Ecto neural progenitor cell (in vitro differentiated cells): Measurements from ENCODE around the gene SPDEF.

Experiments used
- DNase-seq: peaks from one replicate; pipeline ENCODE4 v3.0.0-alpha.2; 2018; ENCODE audit warnings: low spot score

Gene SPDEF

DNA sequence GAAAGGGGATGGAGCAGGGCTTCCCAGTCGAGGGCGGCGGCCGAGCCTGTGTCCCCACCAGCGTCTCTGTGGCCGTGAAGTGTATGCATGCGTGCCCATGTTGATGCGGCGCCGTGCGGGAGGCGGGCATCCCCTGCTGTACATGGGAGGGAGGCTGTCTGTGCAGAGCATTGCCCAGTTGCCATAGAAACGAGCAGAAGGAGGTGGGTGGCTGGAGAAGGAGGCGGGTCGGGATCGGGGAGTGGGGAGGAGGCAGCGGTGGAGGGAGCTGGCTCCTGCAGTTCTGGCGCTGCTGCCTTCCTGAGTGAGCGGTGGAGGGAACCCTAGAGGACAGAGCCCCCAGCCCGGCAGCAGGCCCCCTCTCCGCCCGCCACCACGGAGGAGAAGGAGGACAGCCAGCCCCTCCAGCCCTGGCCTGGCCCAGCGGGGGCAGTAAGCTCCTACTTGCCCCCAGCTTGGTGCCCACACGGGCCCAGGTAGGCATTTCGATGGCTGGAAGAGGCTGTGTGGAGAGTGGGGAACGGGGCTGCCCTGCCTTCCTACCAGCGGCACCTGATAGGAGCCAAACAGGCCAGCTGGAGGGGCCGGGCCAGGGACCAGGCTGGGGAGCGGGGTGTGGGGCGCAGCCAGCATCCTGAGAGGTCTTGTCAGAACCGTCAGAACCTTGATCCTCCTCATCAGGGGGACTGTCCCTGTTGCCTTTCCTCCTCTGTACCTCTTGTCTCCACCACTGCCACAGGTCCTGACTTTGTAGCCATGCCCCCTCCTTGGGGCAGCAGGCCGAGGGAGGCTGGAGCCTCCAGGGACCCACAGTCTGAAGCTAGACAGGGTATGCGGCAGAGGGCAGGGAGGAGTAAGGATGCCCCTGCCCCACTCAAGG lies 41.3 kb downstream of the SPDEF start:
- peak; percentile 83 for DNase-seq

DNA sequence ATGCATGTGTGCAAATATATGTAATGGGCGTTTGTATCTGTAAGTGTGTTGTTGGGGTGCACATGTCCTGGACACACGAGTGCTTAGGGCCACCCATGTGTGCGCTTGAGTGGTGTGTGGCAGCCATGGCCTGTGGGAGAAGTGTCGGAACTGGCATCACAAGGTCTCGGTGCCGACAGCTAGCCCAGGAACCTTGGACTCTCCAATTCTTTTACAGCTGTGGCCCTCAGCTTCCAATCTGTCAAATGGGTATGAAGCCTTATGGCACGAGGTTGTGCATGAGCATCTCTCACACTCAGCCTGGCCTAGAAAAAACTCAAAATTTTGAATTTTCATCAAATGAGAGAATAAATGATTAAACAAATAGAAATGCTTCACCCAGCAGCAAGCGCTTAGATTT lies 42.0 kb downstream of the SPDEF start:
- peak; percentile 38 for DNase-seq

GRCh38 chr6:34513646-34514045 lies 42.5 kb downstream of the SPDEF start:
- peak; percentile 63 for DNase-seq

- no peak for DNase-seq
Measured at GRCh38 chr6:34512738-34513115, 43.4 kb downstream of the SPDEF start.

DNA sequence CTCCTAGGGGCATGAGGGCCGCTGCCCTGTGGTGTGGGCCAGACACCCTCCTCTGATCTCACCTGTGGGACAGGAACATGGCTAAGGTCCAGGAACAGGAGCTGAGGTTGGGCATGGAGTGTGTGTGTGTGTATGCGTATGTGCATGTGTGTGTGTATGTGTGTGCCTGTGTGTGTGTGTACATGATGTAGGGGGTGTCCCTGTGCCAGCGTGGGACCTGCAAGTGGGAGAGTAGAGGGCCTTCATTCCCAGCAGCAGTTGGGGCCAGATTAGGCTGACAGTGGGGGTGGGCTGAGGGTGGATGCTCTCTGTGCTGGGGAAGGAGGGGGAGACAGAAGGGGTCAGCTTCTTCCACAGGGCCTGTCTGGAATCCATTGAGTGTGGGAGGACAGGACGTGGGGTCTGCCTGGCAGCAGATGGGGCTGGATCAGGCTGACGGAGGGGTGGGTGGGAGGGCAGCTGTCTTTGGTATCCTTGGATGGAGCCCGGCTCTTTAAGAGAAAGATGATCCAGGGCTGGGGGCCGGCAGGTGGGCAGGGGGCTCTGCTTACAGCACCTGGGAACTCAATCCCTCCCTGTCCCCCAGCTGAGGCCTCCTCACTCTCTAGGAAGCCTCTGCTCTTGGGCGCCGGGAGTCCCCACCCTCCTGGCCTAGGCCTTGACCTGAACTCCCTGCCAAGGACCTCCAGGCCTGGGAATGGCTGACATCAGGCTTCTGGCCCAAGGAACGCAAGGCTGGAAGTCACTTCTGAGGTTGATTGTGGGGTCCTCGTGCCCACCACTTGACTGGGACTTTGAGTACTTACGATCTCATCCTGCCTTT lies 44.0 kb downstream of the SPDEF start:
- peak; percentile 39 for DNase-seq

- no peak for DNase-seq
Measured at GRCh38 chr6:34511214-34511914, 44.8 kb downstream of the SPDEF start.

DNA sequence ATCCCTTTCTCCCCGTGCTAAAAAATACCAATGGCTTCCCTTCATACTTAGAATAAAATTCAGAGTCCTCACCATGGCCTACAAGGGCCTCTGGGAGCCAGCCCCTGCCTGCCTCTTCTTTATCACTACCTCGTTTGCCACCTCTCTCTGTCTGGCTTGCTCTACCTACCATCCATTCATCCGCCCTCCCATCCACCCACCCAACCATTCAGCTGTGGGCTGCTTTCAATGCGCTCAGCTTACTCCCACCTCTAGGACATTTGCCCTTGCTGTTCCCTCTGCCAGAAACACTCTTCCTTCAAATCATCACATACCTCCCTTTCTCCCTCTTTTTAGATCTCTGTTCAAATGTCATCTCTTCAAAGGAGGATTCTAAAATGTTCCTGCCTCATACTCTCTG lies 45.8 kb downstream of the SPDEF start:
- no peak for DNase-seq

DNA sequence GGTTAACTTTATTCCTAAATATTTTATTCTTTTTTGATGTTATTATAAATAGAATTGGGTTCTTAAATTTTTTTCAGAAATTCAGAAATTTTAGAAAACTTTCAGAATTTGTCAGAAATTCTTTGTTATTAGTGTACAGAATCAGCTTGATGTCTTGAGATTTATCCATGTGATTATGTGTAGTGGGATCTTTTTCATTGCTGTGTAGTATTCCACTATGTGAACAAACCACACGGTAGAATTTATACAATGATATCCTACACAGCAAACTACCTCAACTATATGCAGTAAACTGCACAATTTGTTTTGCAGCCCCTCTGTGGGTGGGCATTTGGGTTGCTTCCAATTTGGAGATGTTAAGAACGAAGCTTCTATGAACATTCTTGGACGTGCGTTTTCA lies 46.3 kb downstream of the SPDEF start:
- DNase-seq, result no peak

- no peak for DNase-seq
Measured at GRCh38 chr6:34508425-34508824, 47.7 kb downstream of the SPDEF start.

GRCh38 chr6:34506718-34507117 lies 49.4 kb downstream of the SPDEF start:
- DNase-seq, result no peak

DNA sequence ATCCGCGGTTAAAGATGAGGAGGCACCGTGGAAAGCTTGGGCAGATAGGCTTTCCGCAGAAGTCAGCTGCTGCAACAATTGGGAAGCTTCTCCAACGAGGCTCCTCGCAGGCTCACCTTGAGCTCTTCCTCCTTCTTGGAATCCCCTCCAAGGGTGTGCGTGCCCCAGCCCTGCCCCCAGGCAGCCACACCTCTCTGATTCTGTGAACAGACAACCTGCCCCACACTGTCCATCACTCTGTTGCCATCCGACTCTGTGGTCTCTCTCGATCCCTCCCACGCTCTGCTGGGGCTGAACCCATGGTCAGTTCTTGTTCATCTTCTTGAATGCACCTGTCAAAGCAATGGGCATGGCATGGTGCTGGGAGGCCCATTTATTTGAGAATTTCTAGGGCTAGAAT lies 58.7 kb downstream of the SPDEF start:
- DNase-seq, result no peak

GRCh38 chr6:34496103-34496685 lies 59.9 kb downstream of the SPDEF start:
- DNase-seq, result no peak

GRCh38 chr6:34494973-34495372 lies 61.2 kb downstream of the SPDEF start:
- no peak for DNase-seq

GRCh38 chr6:34493344-34493743 lies 62.8 kb downstream of the SPDEF start:
- no peak for DNase-seq

GRCh38 chr6:34491091-34491430 lies 65.1 kb downstream of the SPDEF start:
- DNase-seq, result no peak

GRCh38 chr6:34490390-34491090 lies 65.6 kb downstream of the SPDEF start:
- no peak for DNase-seq

DNA sequence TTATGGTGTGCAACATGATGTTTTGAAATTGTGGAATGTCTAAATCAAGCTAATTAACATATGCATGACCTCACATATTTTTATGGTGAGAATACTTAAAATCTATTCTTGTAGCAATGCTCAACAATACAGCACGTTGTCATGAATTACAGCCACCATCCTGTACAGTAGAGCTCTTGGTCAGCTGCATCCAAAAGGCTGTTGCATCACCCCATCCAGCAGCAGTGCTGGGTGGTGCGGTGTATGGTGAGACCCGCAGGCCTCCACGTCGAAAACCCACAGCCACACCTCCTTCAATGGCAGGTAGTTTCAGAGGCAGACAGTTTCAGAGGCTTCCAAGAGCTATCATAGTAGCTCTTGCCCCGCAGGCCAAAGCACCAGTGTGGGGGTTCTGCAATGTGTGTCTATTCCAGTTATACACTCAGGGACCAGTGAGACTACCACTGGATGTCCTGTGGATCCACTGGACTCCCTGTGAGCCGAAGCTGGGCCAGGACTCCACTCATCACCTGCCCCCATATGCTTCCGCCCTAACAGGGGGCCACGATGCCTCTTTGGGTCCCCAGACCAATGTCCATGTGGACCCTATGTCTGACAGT lies 66.8 kb downstream of the SPDEF start:
- DNase-seq, result no peak
